GM19240 (cell line): ENCODE measurements around the gene ZMIZ1.
A peak's percentile ranks its signal among the peaks of the same experiment; 100 is the strongest.

Experiments used
- DNase-seq: peaks from one replicate; pipeline ENCODE4 v3.0.0; 2011; ENCODE audit warnings: low spot score; ENCODE audit not compliant: insufficient read length

ZMIZ1 gene

GRCh38 chr10:79184657-79185056, 115.9 kb downstream of the ZMIZ1 start:
- DNase-seq, result no peak

GRCh38 chr10:79185067-79185774, 116.5 kb downstream of the ZMIZ1 start:
- no peak for DNase-seq

- no peak for DNase-seq
These were observed 117.1 kb downstream of the ZMIZ1 start for GRCh38 chr10:79185796-79186374.

GRCh38 chr10:79186486-79187120, 117.8 kb downstream of the ZMIZ1 start:
- DNase-seq, result no peak

- DNase-seq, result no peak
These were observed 118.6 kb downstream of the ZMIZ1 start for GRCh38 chr10:79187121-79187940.

GRCh38 chr10:79188154-79188965, 119.6 kb downstream of the ZMIZ1 start:
- no peak for DNase-seq

- DNase-seq, result no peak
These were observed 120.4 kb downstream of the ZMIZ1 start for GRCh38 chr10:79189181-79189580.

GRCh38 chr10:79189853-79190435, 121.2 kb downstream of the ZMIZ1 start:
- DNase-seq, result no peak

- no peak for DNase-seq
These were observed 122.0 kb downstream of the ZMIZ1 start for GRCh38 chr10:79190740-79191261.

- no peak for DNase-seq
These were observed 123.3 kb downstream of the ZMIZ1 start for GRCh38 chr10:79191951-79192676.

- no peak for DNase-seq
These were observed 123.9 kb downstream of the ZMIZ1 start for GRCh38 chr10:79192677-79193003.

GRCh38 chr10:79193694-79194382, 125.1 kb downstream of the ZMIZ1 start:
- DNase-seq, result no peak

GRCh38 chr10:79195091-79195923, 126.5 kb downstream of the ZMIZ1 start:
- peak; percentile 83 for DNase-seq

- peak; percentile 79 for DNase-seq
These were observed 128.0 kb downstream of the ZMIZ1 start for GRCh38 chr10:79196470-79197461.

GRCh38 chr10:79197558-79197957, 128.8 kb downstream of the ZMIZ1 start:
- no peak for DNase-seq

- DNase-seq, result no peak
These were observed 131.6 kb downstream of the ZMIZ1 start for GRCh38 chr10:79200346-79200745.

GRCh38 chr10:79201706-79202105, 132.9 kb downstream of the ZMIZ1 start:
- DNase-seq, result no peak
